CD4-positive, alpha-beta T cell treated with Interleukin-2 at 100 ng/mL for 4 hours (primary cell): ENCODE measurements around the gene CCZ1.
"Not testable (repeated sequence)": the region's sequence is repeated elsewhere in the genome, so short reads cannot be mapped to it uniquely, and the experiment has no call there.

ENCODE experiments used
- DNase-seq: peaks from one replicate; pipeline ENCODE4 v3.0.0-alpha.2; 2020; ENCODE audit warnings: low spot score

CCZ1 gene

GRCh38 chr7:5916529-5916928 is 18.0 kb downstream of the CCZ1 start:
- DNase-seq = not testable (repeated sequence)

- DNase-seq = not testable (repeated sequence)
These were observed 25.6 kb downstream of the CCZ1 start for GRCh38 chr7:5924180-5924579.

GRCh38 chr7:5924630-5925029 is 26.1 kb downstream of the CCZ1 start:
- DNase-seq = not testable (repeated sequence)

GRCh38 chr7:5926263-5926870 is 27.8 kb downstream of the CCZ1 start:
- DNase-seq = not testable (repeated sequence)

- DNase-seq = not testable (repeated sequence)
These were observed 31.8 kb downstream of the CCZ1 start for GRCh38 chr7:5930290-5930689.

- DNase-seq = not testable (repeated sequence)
These were observed 32.7 kb downstream of the CCZ1 start for GRCh38 chr7:5931250-5931649.

- DNase-seq = not testable (repeated sequence)
These were observed 33.5 kb downstream of the CCZ1 start for GRCh38 chr7:5931905-5932644.

- DNase-seq = not testable (repeated sequence)
These were observed 36.5 kb downstream of the CCZ1 start for GRCh38 chr7:5934945-5935450.

- DNase-seq = not testable (repeated sequence)
These were observed 64.7 kb downstream of the CCZ1 start for GRCh38 chr7:5963205-5963604.

- not testable (repeated sequence) for DNase-seq
These were observed 65.3 kb downstream of the CCZ1 start for GRCh38 chr7:5963810-5964209.

- DNase-seq = not testable (repeated sequence)
These were observed 71.9 kb downstream of the CCZ1 start, which contains the start of gene RSPH10B for GRCh38 chr7:5970347-5970911. Gene RSPH10B (minus strand): TSS chr7:5970689. CDS start chr7:5967116, 3,573 bp downstream.

GRCh38 chr7:5973580-5973979 is 75.0 kb downstream of the CCZ1 start:
- not testable (repeated sequence) for DNase-seq
